B cell (primary cell): ENCODE data around the gene ZNF185.

Experiments
- EZH2 ChIP-seq: IDR thresholded peaks from 2 replicates; pipeline ENCODE4 v1.6.1; 2012; ENCODE audit warnings: borderline replicate concordance, low read depth, mild to moderate bottlenecking, moderate library complexity, low read length; ENCODE audit not compliant: insufficient read depth, poor library complexity, severe bottlenecking
- TF ChIP-seq, protein P1 (sequence below): fragments of 200-600 bp; IDR thresholded peaks from one replicate; pipeline ENCODE4 v1.8.0; 2022; ENCODE audit warnings: antibody characterized with exemption, mild to moderate bottlenecking

DNA sequence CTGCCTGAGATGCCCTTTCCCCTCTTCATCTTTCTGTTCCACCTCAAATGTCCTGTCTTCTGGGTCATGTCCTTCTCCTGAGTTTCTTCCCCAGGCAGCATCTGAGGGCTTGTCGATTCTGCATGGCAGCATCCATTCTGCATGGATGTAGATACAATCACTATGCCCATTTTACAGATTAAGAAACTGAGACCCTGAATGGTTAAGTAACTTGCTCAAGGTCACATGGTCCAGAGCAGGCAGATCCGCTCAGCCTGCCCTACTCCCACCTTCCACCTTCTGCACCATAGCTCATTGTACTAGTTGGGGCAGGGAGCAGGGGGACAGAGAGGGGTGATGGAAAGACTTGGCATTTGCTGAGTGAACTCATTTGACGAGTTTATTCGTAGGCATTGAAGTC is 32.0 kb downstream of the ZNF185 start:
- TF ChIP-seq, protein P1, sequence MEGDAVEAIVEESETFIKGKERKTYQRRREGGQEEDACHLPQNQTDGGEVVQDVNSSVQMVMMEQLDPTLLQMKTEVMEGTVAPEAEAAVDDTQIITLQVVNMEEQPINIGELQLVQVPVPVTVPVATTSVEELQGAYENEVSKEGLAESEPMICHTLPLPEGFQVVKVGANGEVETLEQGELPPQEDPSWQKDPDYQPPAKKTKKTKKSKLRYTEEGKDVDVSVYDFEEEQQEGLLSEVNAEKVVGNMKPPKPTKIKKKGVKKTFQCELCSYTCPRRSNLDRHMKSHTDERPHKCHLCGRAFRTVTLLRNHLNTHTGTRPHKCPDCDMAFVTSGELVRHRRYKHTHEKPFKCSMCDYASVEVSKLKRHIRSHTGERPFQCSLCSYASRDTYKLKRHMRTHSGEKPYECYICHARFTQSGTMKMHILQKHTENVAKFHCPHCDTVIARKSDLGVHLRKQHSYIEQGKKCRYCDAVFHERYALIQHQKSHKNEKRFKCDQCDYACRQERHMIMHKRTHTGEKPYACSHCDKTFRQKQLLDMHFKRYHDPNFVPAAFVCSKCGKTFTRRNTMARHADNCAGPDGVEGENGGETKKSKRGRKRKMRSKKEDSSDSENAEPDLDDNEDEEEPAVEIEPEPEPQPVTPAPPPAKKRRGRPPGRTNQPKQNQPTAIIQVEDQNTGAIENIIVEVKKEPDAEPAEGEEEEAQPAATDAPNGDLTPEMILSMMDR, result no peak
- no peak for TF ChIP-seq EZH2
